HFFc6 (cell line): ENCODE measurements around the gene TADA2B. TPM values are rescaled to one million over a fixed set of nuclear protein-coding genes. Genes with fewer than 3 reads are reported as not detected.

Experiments used
- DNase-seq: peaks from one replicate; pipeline ENCODE4 v3.0.0-alpha.2; 2018
- H3K27ac Mint-ChIP-seq: 2 replicates; pipeline ENCODE4 v1.8.0; 2020; ENCODE audit warnings: mild to moderate bottlenecking, mixed read lengths
- H3K27me3 Mint-ChIP-seq: 2 replicates; pipeline ENCODE4 v1.8.0; 2021; ENCODE audit warnings: mild to moderate bottlenecking, moderate library complexity, mixed read lengths; ENCODE audit not compliant: insufficient read depth
- H3K36me3 Mint-ChIP-seq: 2 replicates; pipeline ENCODE4 v1.8.0; 2021; ENCODE audit warnings: low read depth, mixed read lengths
- H3K4me1 Mint-ChIP-seq: 2 replicates; pipeline ENCODE4 v1.8.0; 2020; ENCODE audit warnings: low read depth, mixed read lengths
- H3K4me3 Mint-ChIP-seq: 2 replicates; pipeline ENCODE4 v1.8.0; 2020; ENCODE audit warnings: mild to moderate bottlenecking, moderate library complexity, mixed read lengths
- H3K9me3 Mint-ChIP-seq: 2 replicates; pipeline ENCODE4 v1.8.0; 2020; ENCODE audit warnings: mild to moderate bottlenecking, mixed read lengths
- CTCF ChIP-seq: fragments of 200-600 bp; sonication (generic); IDR thresholded peaks from 2 replicates; pipeline ENCODE4 v1.5.0; 2021; ENCODE audit warnings: antibody characterized with exemption, mild to moderate bottlenecking
- total RNA-seq, 6 experiments: library from RNA; stranded (reverse); fragmentation: NEBNext Ultra II Directional; extraction: Animal tissue kit (Norgen Biotek cat#: 25700); gene quantifications; 2 replicates in 1 of 6; 3 replicates in 5 of 6; pipeline ENCODE4 v1.2.3, GENCODE V29; 2021

TADA2B gene
- total RNA-seq, 6 experiments from 2014 or later: 15.5 to 19.9 (median 17.9) TPM

- peaks cover 17% of the 10 kb centered on the region for H3K36me3 Mint-ChIP-seq
- DNase-seq: no peak
- peak overlapping the region; percentile 98 for H3K4me3 Mint-ChIP-seq
- peak overlapping the region; percentile 92 for H3K27ac Mint-ChIP-seq
- peaks cover 6% of the 10 kb centered on the region for H3K27me3 Mint-ChIP-seq
- H3K4me1 Mint-ChIP-seq: peaks cover 40% of the 10 kb centered on the region
- H3K9me3 Mint-ChIP-seq: no peaks in the 10 kb centered on the region
- TF ChIP-seq CTCF: peak; percentile 11; the same call in 1 of the 2 replicates
Measured at GRCh38 chr4:7068279-7068842, 25.2 kb downstream of the TADA2B start.

- TF ChIP-seq CTCF: no peak
- H3K36me3 Mint-ChIP-seq: peaks cover 12% of the 10 kb centered on the region
- peak overlapping the region; percentile 98 for H3K4me3 Mint-ChIP-seq
- peaks cover 6% of the 10 kb centered on the region for H3K27me3 Mint-ChIP-seq
- H3K9me3 Mint-ChIP-seq: no peaks in the 10 kb centered on the region
- peaks cover 40% of the 10 kb centered on the region for H3K4me1 Mint-ChIP-seq
- DNase-seq: peak; percentile 12
- peak overlapping the region; percentile 92 for H3K27ac Mint-ChIP-seq
Measured at GRCh38 chr4:7068883-7069282, 25.7 kb downstream of the TADA2B start.

GRCh38 chr4:7070729-7071511 is 27.7 kb downstream of the TADA2B start:
- DNase-seq: peak; percentile 55
- Mint-ChIP-seq H3K9me3 (no peaks in the 10 kb centered on the region), H3K36me3 (peaks cover 4% of the 10 kb centered on the region; the same call in 1 of the 2 replicates), H3K4me1 (peaks cover 48% of the 10 kb centered on the region), H3K4me3 (peak overlapping the region; percentile 22; the same call in 1 of the 2 replicates), H3K27me3 (peaks cover 6% of the 10 kb centered on the region), H3K27ac (no peak overlapping the region; the same call in 1 of the 2 replicates)
- TF ChIP-seq CTCF: peak; percentile 99

GRCh38 chr4:7073059-7073458 is 29.9 kb downstream of the TADA2B start:
- peaks cover 6% of the 10 kb centered on the region for H3K27me3 Mint-ChIP-seq
- H3K36me3 Mint-ChIP-seq: no peaks in the 10 kb centered on the region
- H3K4me3 Mint-ChIP-seq: no peak overlapping the region
- no peak for TF ChIP-seq CTCF
- peaks cover 34% of the 10 kb centered on the region for H3K4me1 Mint-ChIP-seq
- no peak for DNase-seq
- no peaks in the 10 kb centered on the region for H3K9me3 Mint-ChIP-seq
- H3K27ac Mint-ChIP-seq: no peak overlapping the region

GRCh38 chr4:7073526-7074390 is 30.6 kb downstream of the TADA2B start:
- H3K9me3 Mint-ChIP-seq: no peaks in the 10 kb centered on the region

More at GRCh38 chr4:7073526-7074390, 30.6 kb downstream of the TADA2B start:
- TF ChIP-seq CTCF: no peak
- Mint-ChIP-seq H3K27ac (no peak overlapping the region), H3K36me3 (no peaks in the 10 kb centered on the region), H3K27me3 (peaks cover 6% of the 10 kb centered on the region), H3K4me1 (peaks cover 29% of the 10 kb centered on the region), H3K4me3 (no peak overlapping the region)
- DNase-seq: peak; percentile 50
